ENCODE results near the gene ADAM15. TPM values are rescaled to one million over a fixed set of nuclear protein-coding genes. Genes with fewer than 3 reads are reported as not detected.

The ADAM15 gene
- total and polyA plus RNA-seq, 2 of the 8 experiments (the other 6 are each of a cell fraction or from before 2014, with no cell fraction given): 32.9 to 37.6 TPM

GRCh38 chr1:155044365-155044764 lies 6.8 kb upstream of the ADAM15 start (continued):
- no peak for TF ChIP-seq SP4 (IDR thresholded peaks at IDR 0.05; ENCODE audit: low read length)
- TF ChIP-seq PHF8 (conservative IDR thresholded peaks at IDR 0.05; ENCODE audit: low read depth, low read length): no peak
- TF ChIP-seq BACH1 (IDR thresholded peaks at IDR 0.05; ENCODE audit: low read length): no peak
- TF ChIP-seq SP1 (IDR thresholded peaks at IDR 0.05; ENCODE audit: low read depth, low read length): no peak
- TF ChIP-seq CTBP2 (IDR thresholded peaks at IDR 0.05; ENCODE audit: borderline replicate concordance, insufficient read depth, insufficient read length, low read length): no peak
- no peak for TF ChIP-seq RFX5 (IDR thresholded peaks at IDR 0.05; ENCODE audit: borderline replicate concordance, low read depth, low read length)
- TF ChIP-seq CHD2 (IDR thresholded peaks at IDR 0.05; ENCODE audit: low read length): no peak
- no peak for TF ChIP-seq CHD1 (IDR thresholded peaks at IDR 0.05; ENCODE audit: low read depth, low read length)
- no peak for TF ChIP-seq SP2 (IDR thresholded peaks at IDR 0.05; ENCODE audit: low read length)

Measured in H1 (cell line).